Lower leg skin (tissue), 3 donors: ENCODE measurements around the gene PELI3.

ENCODE experiments used
- CTCF ChIP-seq, 3 donors: fragments of 450-650 bp; IDR thresholded peaks; one replicate each; pipeline ENCODE4 v1.5.1; 2016; ENCODE audit warnings: antibody characterized with exemption in 3 of 3, mild to moderate bottlenecking in 3 of 3, moderate library complexity in 2 of 3
- POLR2A ChIP-seq, 2 donors: fragments of 450-650 bp; IDR thresholded peaks; one replicate each; pipeline ENCODE4 v1.6.1; 2016 to 2017; ENCODE audit warnings: antibody characterized with exemption in 2 of 2, mild to moderate bottlenecking in 1 of 2, moderate library complexity in 1 of 2

GRCh38 chr11:66438504-66439466 lies 27.9 kb upstream of the PELI3 start, which contains the start of gene MRPL11:
- no peak for TF ChIP-seq CTCF (IDR thresholded peaks at IDR 0.05)
- TF ChIP-seq POLR2A (IDR thresholded peaks at IDR 0.05), result no peak
